Trophoblast cell (in vitro differentiated cells and primary cell): Measurements from ENCODE around the gene CFAP221.

Experiments
- DNase-seq, 2 donors: peaks; one replicate each; pipeline ENCODE4 v3.0.0-alpha.2; 2016
- H2AFZ ChIP-seq: 2 replicates; pipeline ENCODE4 v1.6.1; 2013; ENCODE audit warnings: low read length, moderate library complexity, mild to moderate bottlenecking; ENCODE audit not compliant: insufficient read depth, poor library complexity
- H2AK5ac ChIP-seq: 2 replicates; pipeline ENCODE4 v1.6.1; 2013; ENCODE audit warnings: mild to moderate bottlenecking, low read length
- H2BK120ac ChIP-seq: 2 replicates; pipeline ENCODE4 v1.6.1; 2013; ENCODE audit warnings: low read length, mild to moderate bottlenecking, moderate library complexity; ENCODE audit not compliant: insufficient read depth, poor library complexity
- H2BK12ac ChIP-seq: 2 replicates; pipeline ENCODE4 v1.6.1; 2013; ENCODE audit warnings: mild to moderate bottlenecking, low read length, moderate library complexity
- H2BK5ac ChIP-seq: 2 replicates; pipeline ENCODE4 v1.6.1; 2013; ENCODE audit warnings: low read length, low read depth, moderate library complexity, mild to moderate bottlenecking; ENCODE audit not compliant: poor library complexity
- H3K14ac ChIP-seq: 2 replicates; pipeline ENCODE4 v1.6.1; 2013; ENCODE audit warnings: mild to moderate bottlenecking, low read length
- H3K18ac ChIP-seq: 2 replicates; pipeline ENCODE4 v1.6.1; 2013; ENCODE audit warnings: mild to moderate bottlenecking, low read length
- H3K23ac ChIP-seq: 2 replicates; pipeline ENCODE4 v1.6.1; 2013; ENCODE audit warnings: low read length
- H3K27ac ChIP-seq: 2 replicates; pipeline ENCODE4 v1.5.1; 2013; ENCODE audit warnings: low read depth, mild to moderate bottlenecking, inconsistent platforms, low read length, moderate library complexity
- H3K27me3 ChIP-seq: 2 replicates; pipeline ENCODE4 v1.6.1; 2013; ENCODE audit warnings: inconsistent platforms, mild to moderate bottlenecking, low read length, moderate library complexity; ENCODE audit not compliant: insufficient read depth
- H3K36me3 ChIP-seq, 2 experiments: 1 replicate in 1 of 2; 2 replicates in 1 of 2; pipeline ENCODE4 v1.6.1; 2013; ENCODE audit warnings: low read length in 2 of 2, mild to moderate bottlenecking in 2 of 2, moderate library complexity in 1 of 2; ENCODE audit not compliant: insufficient read depth in 2 of 2, control insufficient read depth in 1 of 2
- H3K4ac ChIP-seq: 2 replicates; pipeline ENCODE4 v1.6.1; 2013; ENCODE audit warnings: low read depth, mild to moderate bottlenecking, low read length, moderate library complexity
- H3K4me1 ChIP-seq, 2 experiments: 1 replicate in 1 of 2; 2 replicates in 1 of 2; pipeline ENCODE4 v1.6.1; 2013; ENCODE audit warnings: low read length in 2 of 2, mild to moderate bottlenecking in 2 of 2, moderate library complexity in 1 of 2; ENCODE audit not compliant: insufficient read depth in 2 of 2, control insufficient read depth in 1 of 2
- H3K4me2 ChIP-seq: 2 replicates; pipeline ENCODE4 v1.6.1; 2013; ENCODE audit warnings: inconsistent platforms, mild to moderate bottlenecking, low read length, moderate library complexity
- H3K4me3 ChIP-seq: 2 replicates; pipeline ENCODE4 v1.5.1; 2013; ENCODE audit warnings: mild to moderate bottlenecking, low read depth, low read length, inconsistent platforms
- H3K79me1 ChIP-seq: one replicate; pipeline ENCODE4 v1.6.1; 2013; ENCODE audit warnings: low read length
- H3K79me2 ChIP-seq: 2 replicates; pipeline ENCODE4 v1.6.1; 2013; ENCODE audit warnings: low read length, mild to moderate bottlenecking; ENCODE audit not compliant: control insufficient read depth, insufficient read depth, poor library complexity
- H3K9ac ChIP-seq: 2 replicates; pipeline ENCODE4 v1.6.1; 2013; ENCODE audit warnings: mild to moderate bottlenecking, low read length
- H3K9me3 ChIP-seq: 2 replicates; pipeline ENCODE4 v1.6.1; 2013; ENCODE audit warnings: low read depth, mild to moderate bottlenecking, control low read depth, inconsistent platforms, low read length; ENCODE audit not compliant: insufficient read depth
- H4K12ac ChIP-seq: 2 replicates; pipeline ENCODE4 v1.6.1; 2013; ENCODE audit warnings: low read depth, mild to moderate bottlenecking, low read length, moderate library complexity
- H4K8ac ChIP-seq: 2 replicates; pipeline ENCODE4 v1.6.1; 2013; ENCODE audit warnings: low read depth, mild to moderate bottlenecking, low read length, moderate library complexity
- H4K91ac ChIP-seq: one replicate; pipeline ENCODE4 v1.6.1; 2013; ENCODE audit warnings: low read depth, mild to moderate bottlenecking, low read length, moderate library complexity
- WGBS: extraction: QIAGEN DNeasy Blood & Tissue Kit; methylation state at CpG from one replicate; pipeline ENCODE4 v1.1.7; 2013; ENCODE audit warnings: missing lambda C conversion rate; ENCODE audit not compliant: insufficient read length, insufficient coverage; ENCODE audit errors: extremely low coverage; 5-methylcytosine and 5-hydroxymethylcytosine counted together

CFAP221 gene

GRCh38 chr2:119521433-119522050 lies 22.7 kb upstream of the CFAP221 start:
- no peak overlapping the region for H4K91ac ChIP-seq
- no peak overlapping the region for H3K27ac ChIP-seq
- H3K23ac ChIP-seq, result no peak overlapping the region
- no peak overlapping the region for H4K8ac ChIP-seq
- H3K9me3 ChIP-seq, result no peaks in the 10 kb centered on the region
- no peak overlapping the region for H2AK5ac ChIP-seq
- H3K4me3 ChIP-seq, result no peak overlapping the region
- peaks cover 33% of the 10 kb centered on the region for H3K27me3 ChIP-seq
- H3K79me2 ChIP-seq, result no peaks in the 10 kb centered on the region
- H3K18ac ChIP-seq, result no peak overlapping the region
- no CpG with 5 or more reads among the region's 11 CpGs for WGBS
- H3K9ac ChIP-seq, result no peak overlapping the region
- H3K4me1 ChIP-seq, result peaks cover 3 to 5% of the 10 kb centered on the region in 2 experiments
- H4K12ac ChIP-seq, result no peak overlapping the region
- H3K4ac ChIP-seq, result no peak overlapping the region
- H3K14ac ChIP-seq, result no peak overlapping the region
- no peak overlapping the region for H3K4me2 ChIP-seq
- H2BK12ac ChIP-seq, result no peak overlapping the region
- no peaks in the 10 kb centered on the region for H3K36me3 ChIP-seq
- no peaks in the 10 kb centered on the region for H3K79me1 ChIP-seq
- DNase-seq, result no peak
- no peak overlapping the region for H2AFZ ChIP-seq
- no peak overlapping the region for H2BK5ac ChIP-seq
- no peak overlapping the region for H2BK120ac ChIP-seq

- no peak overlapping the region for H3K4me3 ChIP-seq
- no peak overlapping the region for H2BK12ac ChIP-seq
- no peak overlapping the region for H2BK120ac ChIP-seq
- no peak overlapping the region for H2AFZ ChIP-seq
- H3K79me2 ChIP-seq, result no peaks in the 10 kb centered on the region
- H3K79me1 ChIP-seq, result no peaks in the 10 kb centered on the region
- no peak overlapping the region for H3K27ac ChIP-seq
- no peak overlapping the region for H4K8ac ChIP-seq
- H3K9ac ChIP-seq, result no peak overlapping the region
- H3K4me2 ChIP-seq, result no peak overlapping the region
- no peak overlapping the region for H4K91ac ChIP-seq
- no peak for DNase-seq
- no peak overlapping the region for H3K23ac ChIP-seq
- peaks cover 3 to 5% of the 10 kb centered on the region in 2 experiments for H3K4me1 ChIP-seq
- no peak overlapping the region for H4K12ac ChIP-seq
- H3K36me3 ChIP-seq, result no peaks in the 10 kb centered on the region
- no peak overlapping the region for H3K14ac ChIP-seq
- H2AK5ac ChIP-seq, result no peak overlapping the region
- no peak overlapping the region for H3K4ac ChIP-seq
- H3K27me3 ChIP-seq, result peaks cover 33% of the 10 kb centered on the region
- no CpG with 5 or more reads among the region's 6 CpGs for WGBS
- no peaks in the 10 kb centered on the region for H3K9me3 ChIP-seq
- no peak overlapping the region for H3K18ac ChIP-seq
- no peak overlapping the region for H2BK5ac ChIP-seq
Observed at GRCh38 chr2:119522671-119523070, 21.6 kb upstream of the CFAP221 start.

DNA sequence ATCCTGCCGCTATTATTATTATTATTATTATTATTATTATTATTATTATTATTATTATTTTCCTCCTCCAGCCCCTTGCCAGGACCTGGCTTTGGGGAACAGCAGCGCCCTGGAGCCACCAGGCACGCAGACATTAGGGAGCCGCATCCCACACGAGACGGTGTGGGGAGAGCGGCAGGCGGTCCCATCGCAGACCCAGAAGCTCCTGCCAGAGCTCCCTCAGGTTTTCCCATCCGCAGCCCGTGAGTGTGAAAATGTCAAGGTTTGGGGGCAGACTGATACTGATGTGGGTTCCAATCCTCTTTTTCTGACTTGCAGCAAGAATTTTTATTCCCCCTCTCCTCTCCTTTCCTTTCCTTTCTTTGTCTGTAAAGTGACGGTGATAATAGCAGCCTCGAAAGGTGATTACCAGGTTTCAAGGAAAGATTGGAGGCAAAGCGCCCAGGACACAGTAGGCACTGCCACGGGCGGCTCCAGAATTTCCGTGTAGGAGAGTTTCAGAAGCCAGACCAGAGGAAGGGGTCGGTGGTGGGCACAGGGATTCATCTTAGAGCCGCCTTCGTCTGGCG lies 20.8 kb upstream of the CFAP221 start:
- H3K9me3 ChIP-seq, result no peaks in the 10 kb centered on the region

DNA sequence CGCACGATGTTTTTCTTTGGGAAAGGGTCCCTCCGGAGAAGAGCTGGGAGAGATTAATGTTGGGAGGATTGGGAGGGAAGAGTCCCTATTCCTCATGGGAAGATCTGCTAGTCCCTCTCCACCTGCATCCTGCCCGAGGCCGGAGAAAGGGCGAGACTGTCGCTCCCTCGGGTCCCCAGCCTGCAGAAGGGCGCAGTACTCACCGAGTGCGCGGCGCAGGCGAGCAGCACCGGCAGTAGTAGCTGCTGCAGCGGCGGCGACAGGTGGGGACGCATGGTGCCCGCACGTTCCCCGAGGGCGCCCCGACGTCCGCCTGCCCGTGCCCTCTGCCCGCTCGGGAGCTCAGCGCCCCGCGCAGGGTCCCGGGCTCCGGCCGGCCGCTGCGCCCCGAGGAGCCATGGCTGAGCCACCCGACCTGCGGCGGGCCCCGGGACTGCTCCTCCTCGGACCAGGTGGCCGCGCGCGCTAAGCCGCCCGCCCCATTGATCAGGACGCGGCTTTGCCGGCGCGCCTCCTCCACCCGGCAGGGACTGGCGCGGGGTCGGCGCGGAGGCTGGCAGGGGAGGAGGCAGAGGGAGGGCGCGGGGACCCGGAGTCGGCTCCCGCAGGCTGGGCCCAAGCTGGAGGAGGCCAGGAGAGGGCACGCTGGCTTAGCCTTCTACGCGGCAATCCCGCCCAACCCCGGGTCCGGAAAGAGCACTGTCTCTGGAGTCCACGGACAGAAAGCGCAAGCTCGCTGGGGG lies 20.1 kb upstream of the CFAP221 start, which contains the start of gene SCTR:
TSS of gene SCTR (minus strand) at position 532 of the 743 bp plus-strand sequence. CDS start at position 275, 257 bp downstream.
- no peak within 1 kb of the TSS for H4K8ac ChIP-seq
- H3K27ac ChIP-seq, result no peak within 1 kb of the TSS
- H3K9me3 ChIP-seq, result no peaks in the 10 kb centered on the region
- H3K79me2 ChIP-seq, result no peaks in the 10 kb centered on the region
- peaks cover 33% of the 10 kb centered on the region for H3K27me3 ChIP-seq
- no peak within 1 kb of the TSS for H2AFZ ChIP-seq
- no peak within 1 kb of the TSS for H3K9ac ChIP-seq
- H3K4me3 ChIP-seq, result peak within 1 kb of the TSS; percentile 39
- peak within 1 kb of the TSS; percentile 23 for H3K23ac ChIP-seq
- no peak within 1 kb of the TSS for H2AK5ac ChIP-seq
- no peak within 1 kb of the TSS for H2BK5ac ChIP-seq
- no peaks in the 10 kb centered on the region for H3K79me1 ChIP-seq
- peaks cover 3 to 5% of the 10 kb centered on the region in 2 experiments for H3K4me1 ChIP-seq
- peak within 1 kb of the TSS; percentile 57 for H3K4me2 ChIP-seq
- H3K18ac ChIP-seq, result no peak within 1 kb of the TSS
- no peak within 1 kb of the TSS for H2BK120ac ChIP-seq
- WGBS, result no CpG with 5 or more reads among the region's 74 CpGs
- H4K91ac ChIP-seq, result no peak within 1 kb of the TSS
- no peaks in the 10 kb centered on the region for H3K36me3 ChIP-seq
- H3K14ac ChIP-seq, result no peak within 1 kb of the TSS
- no peak within 1 kb of the TSS for H2BK12ac ChIP-seq
- no peak for DNase-seq
- no peak within 1 kb of the TSS for H4K12ac ChIP-seq
- H3K4ac ChIP-seq, result no peak within 1 kb of the TSS

More for the DNA sequence above, 20.8 kb upstream of the CFAP221 start:
- H2BK120ac ChIP-seq, result no peak overlapping the region
- H4K8ac ChIP-seq, result no peak overlapping the region
- peaks cover 3 to 5% of the 10 kb centered on the region in 2 experiments for H3K4me1 ChIP-seq
- H4K12ac ChIP-seq, result no peak overlapping the region
- no peak overlapping the region for H2AFZ ChIP-seq
- peak overlapping the region; percentile 57 for H3K4me2 ChIP-seq
- H3K79me2 ChIP-seq, result no peaks in the 10 kb centered on the region
- no peak overlapping the region for H4K91ac ChIP-seq
- H3K4me3 ChIP-seq, result no peak overlapping the region
- no peak for DNase-seq
- H3K27ac ChIP-seq, result no peak overlapping the region
- H3K36me3 ChIP-seq, result no peaks in the 10 kb centered on the region
- H3K27me3 ChIP-seq, result peaks cover 33% of the 10 kb centered on the region
- H2BK5ac ChIP-seq, result no peak overlapping the region
- H3K14ac ChIP-seq, result no peak overlapping the region
- no peak overlapping the region for H3K9ac ChIP-seq
- no peak overlapping the region for H3K4ac ChIP-seq
- no CpG with 5 or more reads among the region's 21 CpGs for WGBS
- no peak overlapping the region for H3K18ac ChIP-seq
- H3K23ac ChIP-seq, result no peak overlapping the region
- H2BK12ac ChIP-seq, result no peak overlapping the region
- H3K79me1 ChIP-seq, result no peaks in the 10 kb centered on the region
- H2AK5ac ChIP-seq, result no peak overlapping the region
